Mucosa of stomach (tissue), 1 donor: Measurements from ENCODE around the gene ACTMAP.

ENCODE experiments used
- H3K27me3 ChIP-seq: one replicate; pipeline ENCODE4 v1.7.0; 2013; ENCODE audit warnings: mild to moderate bottlenecking, low read length; ENCODE audit not compliant: control insufficient read depth, insufficient read depth
- H3K36me3 ChIP-seq: one replicate; pipeline ENCODE4 v1.7.0; 2013; ENCODE audit warnings: low read length; ENCODE audit not compliant: control insufficient read depth, insufficient read depth
- H3K4me1 ChIP-seq: one replicate; pipeline ENCODE4 v1.7.0; 2013; ENCODE audit warnings: mild to moderate bottlenecking, low read length; ENCODE audit not compliant: control insufficient read depth, insufficient read depth
- H3K4me3 ChIP-seq: one replicate; pipeline ENCODE4 v1.7.0; 2013; ENCODE audit warnings: low read length
- H3K9ac ChIP-seq: one replicate; pipeline ENCODE4 v1.7.0; 2013; ENCODE audit warnings: mild to moderate bottlenecking, low read length, moderate library complexity
- H3K9me3 ChIP-seq: one replicate; pipeline ENCODE4 v1.7.0; 2013; ENCODE audit warnings: mild to moderate bottlenecking, low read length, moderate library complexity; ENCODE audit not compliant: control insufficient read depth
- donor health status: Pancreatic carcinoma.

ACTMAP gene

GRCh38 chr19:40750874-40751537 lies 729 bp upstream of the ACTMAP start, which contains the start of gene SNRPA:
Gene SNRPA (plus strand): TSS chr19:40751203. CDS start chr19:40751409, 206 bp downstream.
- peak within 1 kb of the TSS; percentile 88 for H3K4me3 ChIP-seq
- no peaks in the 10 kb centered on the region for H3K27me3 ChIP-seq
- H3K9ac ChIP-seq = peak within 1 kb of the TSS; percentile 85
- no peaks in the 10 kb centered on the region for H3K36me3 ChIP-seq
- H3K4me1 ChIP-seq = peaks cover 26% of the 10 kb centered on the region
- H3K9me3 ChIP-seq = no peaks in the 10 kb centered on the region

GRCh38 chr19:40747536-40747935 lies 2.7 kb downstream of the ACTMAP start:
- no peak overlapping the region for H3K9ac ChIP-seq

GRCh38 chr19:40745402-40745780 lies 4.9 kb downstream of the ACTMAP start:
- no peak overlapping the region for H3K4me3 ChIP-seq
- H3K36me3 ChIP-seq = no peaks in the 10 kb centered on the region
- no peaks in the 10 kb centered on the region for H3K27me3 ChIP-seq
- no peaks in the 10 kb centered on the region for H3K9me3 ChIP-seq
- H3K4me1 ChIP-seq = peaks cover 11% of the 10 kb centered on the region
- H3K9ac ChIP-seq = no peak overlapping the region

More at GRCh38 chr19:40747536-40747935, 2.7 kb downstream of the ACTMAP start:
- Histone ChIP-seq H3K27me3 (no peaks in the 10 kb centered on the region), H3K9me3 (no peaks in the 10 kb centered on the region), H3K4me1 (peaks cover 11% of the 10 kb centered on the region), H3K4me3 (no peak overlapping the region), H3K36me3 (no peaks in the 10 kb centered on the region)

GRCh38 chr19:40744554-40745401 lies 5.5 kb downstream of the ACTMAP start:
- Histone ChIP-seq H3K36me3 (no peaks in the 10 kb centered on the region), H3K9ac (no peak overlapping the region), H3K9me3 (no peaks in the 10 kb centered on the region), H3K4me3 (no peak overlapping the region), H3K27me3 (no peaks in the 10 kb centered on the region), H3K4me1 (peaks cover 7% of the 10 kb centered on the region)

GRCh38 chr19:40743926-40744325 lies 6.4 kb downstream of the ACTMAP start:
- Histone ChIP-seq H3K36me3 (no peaks in the 10 kb centered on the region), H3K4me1 (no peaks in the 10 kb centered on the region), H3K4me3 (no peak overlapping the region), H3K27me3 (no peaks in the 10 kb centered on the region), H3K9me3 (no peaks in the 10 kb centered on the region), H3K9ac (no peak overlapping the region)

- no peaks in the 10 kb centered on the region for H3K36me3 ChIP-seq
- H3K9ac ChIP-seq = no peak overlapping the region
- no peaks in the 10 kb centered on the region for H3K9me3 ChIP-seq
- H3K27me3 ChIP-seq = no peaks in the 10 kb centered on the region
- no peaks in the 10 kb centered on the region for H3K4me1 ChIP-seq
- no peak overlapping the region for H3K4me3 ChIP-seq
Measured at GRCh38 chr19:40742886-40743285, 7.4 kb downstream of the ACTMAP start.

- H3K4me3 ChIP-seq = no peak overlapping the region
- no peak overlapping the region for H3K9ac ChIP-seq
- H3K36me3 ChIP-seq = peaks cover 2% of the 10 kb centered on the region
- H3K9me3 ChIP-seq = no peaks in the 10 kb centered on the region
- no peaks in the 10 kb centered on the region for H3K4me1 ChIP-seq
- no peaks in the 10 kb centered on the region for H3K27me3 ChIP-seq
Measured at GRCh38 chr19:40742477-40742876, 7.8 kb downstream of the ACTMAP start.

- Histone ChIP-seq H3K9ac (no peak overlapping the region), H3K9me3 (no peaks in the 10 kb centered on the region), H3K4me1 (no peaks in the 10 kb centered on the region), H3K36me3 (peaks cover 8% of the 10 kb centered on the region), H3K27me3 (no peaks in the 10 kb centered on the region), H3K4me3 (no peak overlapping the region)
Measured at GRCh38 chr19:40741527-40742390, 8.5 kb downstream of the ACTMAP start.

- Histone ChIP-seq H3K4me1 (peaks cover 9% of the 10 kb centered on the region), H3K9me3 (no peaks in the 10 kb centered on the region), H3K9ac (no peak overlapping the region), H3K27me3 (no peaks in the 10 kb centered on the region), H3K4me3 (no peak overlapping the region), H3K36me3 (peaks cover 8% of the 10 kb centered on the region)
Measured at GRCh38 chr19:40740747-40741146, 9.5 kb downstream of the ACTMAP start.

GRCh38 chr19:40739871-40740703 lies 10.2 kb downstream of the ACTMAP start:
- no peaks in the 10 kb centered on the region for H3K27me3 ChIP-seq
- no peak overlapping the region for H3K9ac ChIP-seq
- peaks cover 14% of the 10 kb centered on the region for H3K36me3 ChIP-seq
- peaks cover 15% of the 10 kb centered on the region for H3K4me1 ChIP-seq
- H3K4me3 ChIP-seq = no peak overlapping the region
- H3K9me3 ChIP-seq = no peaks in the 10 kb centered on the region
